ENCODE results near the gene ZNF236. TPM values are rescaled to one million over a fixed set of nuclear protein-coding genes. Genes with fewer than 3 reads are reported as not detected.

ZNF236 gene
- total RNA-seq, 1 experiment from 2014 or later: 14.9 TPM

DNA sequence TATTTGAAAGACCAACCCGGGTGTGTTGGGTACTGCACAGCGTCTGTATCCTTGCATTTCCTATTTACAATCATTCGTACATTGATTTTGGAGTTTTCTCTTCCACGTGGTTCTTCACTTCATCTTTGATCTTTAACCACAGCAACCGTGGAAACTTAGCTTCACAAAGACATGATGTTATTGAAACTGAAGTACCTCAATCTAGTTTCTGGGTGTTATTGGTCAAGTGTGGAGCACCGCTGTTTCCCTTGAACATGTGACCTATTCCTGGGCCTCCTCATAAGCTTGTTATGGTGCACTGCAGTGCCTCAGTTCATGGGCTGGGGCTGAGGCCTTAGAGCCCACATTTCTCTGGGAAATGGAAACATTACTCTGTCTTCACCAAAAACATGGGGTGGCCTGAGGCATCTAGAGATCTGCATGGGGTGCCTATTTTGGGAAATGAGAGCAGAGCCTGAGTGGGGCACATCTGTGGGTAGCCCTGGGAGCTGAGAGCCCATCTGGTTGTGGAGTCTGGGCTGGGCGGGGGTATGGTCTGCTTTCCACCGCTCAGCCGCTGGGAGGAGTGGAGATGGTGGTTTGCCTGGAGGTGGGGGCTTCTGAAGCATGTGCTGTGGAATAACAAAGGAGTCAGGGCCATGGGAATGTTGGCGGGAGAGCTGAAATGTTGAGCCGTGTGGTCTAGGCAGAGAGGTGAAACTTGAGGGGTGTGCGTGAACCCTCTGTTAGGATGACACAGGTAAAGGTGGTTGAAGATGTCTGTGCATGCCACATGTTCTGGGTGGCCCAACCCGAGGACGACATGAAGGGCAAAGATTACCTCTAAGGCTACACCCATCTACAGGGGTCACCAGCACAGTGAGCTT, 37.4 kb downstream of the ZNF236 start:
- ChIA-PET CTCF (no interaction called here), POLR2A (no interaction called here)
- no peak overlapping the region for H3K27ac Mint-ChIP-seq (ENCODE audit: unreplicated experiment)
- H3K9me3 Mint-ChIP-seq (ENCODE audit: unreplicated experiment): no peaks in the 10 kb centered on the region
- no peaks in the 10 kb centered on the region for H3K4me1 Mint-ChIP-seq (ENCODE audit: low read depth, unreplicated experiment)
- Histone ChIP-seq H3K4me3 (ENCODE audit: low read depth, low read length) (no peak overlapping the region), H3K9me3 (no peaks in the 10 kb centered on the region), H3K36me3 (ENCODE audit: control insufficient read depth, insufficient read depth, low read length) (no peaks in the 10 kb centered on the region), H3K4me1 (no peaks in the 10 kb centered on the region), H3K27me3 (replicated peaks; ENCODE audit: control insufficient read depth, insufficient read depth, low read length) (no peaks in the 10 kb centered on the region)
- no peak overlapping the region for H3K4me3 Mint-ChIP-seq (ENCODE audit: unreplicated experiment)
- intact Hi-C loops (cut with micrococcal nuclease; ENCODE audit: unreplicated experiment): no loop called here
- H3K36me3 Mint-ChIP-seq (ENCODE audit: insufficient read depth, unreplicated experiment): peaks cover 15% of the 10 kb centered on the region
- TF ChIP-seq CTCF (IDR thresholded peaks at IDR 0.05; ENCODE audit: insufficient read depth in 1 of 2, low read depth in 1 of 2, low read length in 1 of 2, severe bottlenecking in 1 of 2, unreplicated experiment in 1 of 2): no peak
- no TSS peak for BruUV-seq (replicated peaks)
- no peaks in the 10 kb centered on the region for H3K27me3 Mint-ChIP-seq (ENCODE audit: insufficient read depth, unreplicated experiment)
- no peak for DNase-seq

GRCh38 chr18:76860411-76860810, 38.1 kb downstream of the ZNF236 start:
- no peak for DNase-seq
- no peaks in the 10 kb centered on the region for H3K4me1 ChIP-seq
- H3K27me3 ChIP-seq (replicated peaks; ENCODE audit: control insufficient read depth, insufficient read depth, low read length): no peaks in the 10 kb centered on the region
- H3K9me3 ChIP-seq: no peaks in the 10 kb centered on the region
- H3K4me3 ChIP-seq (ENCODE audit: low read depth, low read length): no peak overlapping the region
- POLR2A ChIA-PET: no interaction called here
- intact Hi-C loops (cut with micrococcal nuclease; ENCODE audit: unreplicated experiment): no loop called here
- CTCF ChIA-PET: no interaction called here
- BruUV-seq (replicated peaks): no TSS peak
- Mint-ChIP-seq H3K4me3 (ENCODE audit: unreplicated experiment) (no peak overlapping the region), H3K27me3 (ENCODE audit: insufficient read depth, unreplicated experiment) (no peaks in the 10 kb centered on the region), H3K4me1 (ENCODE audit: low read depth, unreplicated experiment) (no peaks in the 10 kb centered on the region), H3K9me3 (ENCODE audit: unreplicated experiment) (no peaks in the 10 kb centered on the region), H3K27ac (ENCODE audit: unreplicated experiment) (no peak overlapping the region), H3K36me3 (ENCODE audit: insufficient read depth, unreplicated experiment) (peaks cover 15% of the 10 kb centered on the region)
- H3K36me3 ChIP-seq (ENCODE audit: control insufficient read depth, insufficient read depth, low read length): no peaks in the 10 kb centered on the region
- TF ChIP-seq CTCF (IDR thresholded peaks at IDR 0.05; ENCODE audit: insufficient read depth in 1 of 2, low read depth in 1 of 2, low read length in 1 of 2, severe bottlenecking in 1 of 2, unreplicated experiment in 1 of 2): no peak

- Mint-ChIP-seq H3K27ac (ENCODE audit: unreplicated experiment) (no peak overlapping the region), H3K4me1 (ENCODE audit: low read depth, unreplicated experiment) (no peaks in the 10 kb centered on the region)
Observed at GRCh38 chr18:76866666-76867065, 44.3 kb downstream of the ZNF236 start.

More at GRCh38 chr18:76866666-76867065, 44.3 kb downstream of the ZNF236 start:
- Mint-ChIP-seq H3K9me3 (ENCODE audit: unreplicated experiment) (no peaks in the 10 kb centered on the region), H3K4me3 (ENCODE audit: unreplicated experiment) (no peak overlapping the region), H3K36me3 (ENCODE audit: insufficient read depth, unreplicated experiment) (peaks cover 20% of the 10 kb centered on the region), H3K27me3 (ENCODE audit: insufficient read depth, unreplicated experiment) (no peaks in the 10 kb centered on the region)
- no peak for DNase-seq
- Histone ChIP-seq H3K4me1 (no peaks in the 10 kb centered on the region), H3K27me3 (replicated peaks; ENCODE audit: control insufficient read depth, insufficient read depth, low read length) (no peaks in the 10 kb centered on the region), H3K9me3 (no peaks in the 10 kb centered on the region), H3K4me3 (ENCODE audit: low read depth, low read length) (no peak overlapping the region), H3K36me3 (ENCODE audit: control insufficient read depth, insufficient read depth, low read length) (no peaks in the 10 kb centered on the region)
- TF ChIP-seq CTCF (IDR thresholded peaks at IDR 0.05; ENCODE audit: insufficient read depth in 1 of 2, low read depth in 1 of 2, low read length in 1 of 2, severe bottlenecking in 1 of 2, unreplicated experiment in 1 of 2): no peak
- BruUV-seq (replicated peaks): no TSS peak
- intact Hi-C loops (cut with micrococcal nuclease; ENCODE audit: unreplicated experiment): no loop called here
- CTCF ChIA-PET: no interaction called here
- POLR2A ChIA-PET: no interaction called here
